GM18498 (cell line): Measurements from ENCODE around the gene ACTR1B.
"Not testable (repeated sequence)": the region's sequence is repeated elsewhere in the genome, so short reads cannot be mapped to it uniquely, and the experiment has no call there.

Source experiments
- ATAC-seq: cut with Tn5 transposase; IDR thresholded peaks from one replicate; pipeline ENCODE4 v1.9.1; 2021; ENCODE audit warnings: mild to moderate bottlenecking, moderate library complexity; ENCODE audit not compliant: unreplicated experiment

Gene ACTR1B

GRCh38 chr2:97691166-97691565, 27.3 kb upstream of the ACTR1B start:
- ATAC-seq: no peak

- no peak for ATAC-seq
Measured at GRCh38 chr2:97688062-97688827, 24.4 kb upstream of the ACTR1B start.

GRCh38 chr2:97687235-97687634, 23.4 kb upstream of the ACTR1B start:
- ATAC-seq: not testable (repeated sequence)

- ATAC-seq: no peak
Measured at GRCh38 chr2:97678298-97678697, 14.5 kb upstream of the ACTR1B start.

GRCh38 chr2:97677480-97677879, 13.6 kb upstream of the ACTR1B start:
- ATAC-seq: no peak

GRCh38 chr2:97676620-97677019, 12.8 kb upstream of the ACTR1B start:
- no peak for ATAC-seq

- no peak for ATAC-seq
Measured at GRCh38 chr2:97675430-97676113, 11.7 kb upstream of the ACTR1B start.

- ATAC-seq: no peak
Measured at GRCh38 chr2:97673915-97674283, 10.1 kb upstream of the ACTR1B start.

GRCh38 chr2:97673182-97673914, 9.5 kb upstream of the ACTR1B start:
- ATAC-seq: no peak

- ATAC-seq: not testable (repeated sequence)
Measured at GRCh38 chr2:97672606-97673140, 8.8 kb upstream of the ACTR1B start.

GRCh38 chr2:97671526-97671925, 7.7 kb upstream of the ACTR1B start:
- ATAC-seq: no peak

- ATAC-seq: no peak
Measured at GRCh38 chr2:97670471-97670870, 6.6 kb upstream of the ACTR1B start.

GRCh38 chr2:97669448-97669847, 5.6 kb upstream of the ACTR1B start, which contains the start of gene C2orf92:
C2orf92 (plus strand) TSS chr2:97669713; CDS start chr2:97669789, 76 bp downstream.
- no peak for ATAC-seq

- ATAC-seq: no peak
Measured at GRCh38 chr2:97664636-97664970, 759 bp upstream of the ACTR1B start.

- no peak for ATAC-seq
Measured at GRCh38 chr2:97663626-97663961, 250 bp downstream of the ACTR1B start.

- ATAC-seq: peak; percentile 52
Measured at GRCh38 chr2:97662895-97663625, 784 bp downstream of the ACTR1B start.

GRCh38 chr2:97662386-97662894, 1.4 kb downstream of the ACTR1B start:
- ATAC-seq: no peak

- ATAC-seq: no peak
Measured at GRCh38 chr2:97661927-97662326, 1.9 kb downstream of the ACTR1B start.

GRCh38 chr2:97660775-97661389, 3.0 kb downstream of the ACTR1B start:
- ATAC-seq: no peak

- ATAC-seq: no peak
Measured at GRCh38 chr2:97660044-97660774, 3.6 kb downstream of the ACTR1B start.
